Measurements from ENCODE around the gene MAPKAPK2.

MAPKAPK2 gene

GRCh38 chr1:206719169-206719839 is 34.6 kb downstream of the MAPKAPK2 start:
- TF ChIP-seq CTCF (IDR thresholded peaks at IDR 0.05; ENCODE audit: control insufficient read depth, insufficient read depth, low read depth, low read length, missing control alignments): no peak
- DNase-seq (ENCODE audit: low read depth): no peak
- no peak overlapping the region for H3K4me3 ChIP-seq (ENCODE audit: control insufficient read depth, low read depth, low read length)

- no peak for TF ChIP-seq CTCF (IDR thresholded peaks at IDR 0.05; ENCODE audit: control insufficient read depth, insufficient read depth, low read depth, low read length, missing control alignments)
- no peak overlapping the region for H3K4me3 ChIP-seq (ENCODE audit: control insufficient read depth, low read depth, low read length)
- DNase-seq (ENCODE audit: low read depth): no peak
Observed at GRCh38 chr1:206721454-206721853, 36.7 kb downstream of the MAPKAPK2 start.

GRCh38 chr1:206722751-206723461 is 38.2 kb downstream of the MAPKAPK2 start:
- no peak for TF ChIP-seq CTCF (IDR thresholded peaks at IDR 0.05; ENCODE audit: control insufficient read depth, insufficient read depth, low read depth, low read length, missing control alignments)
- H3K4me3 ChIP-seq (ENCODE audit: control insufficient read depth, low read depth, low read length): no peak overlapping the region
- no peak for DNase-seq (ENCODE audit: low read depth)

- no peak for TF ChIP-seq CTCF (IDR thresholded peaks at IDR 0.05; ENCODE audit: control insufficient read depth, insufficient read depth, low read depth, low read length, missing control alignments)
- no peak for DNase-seq (ENCODE audit: low read depth)
- no peak overlapping the region for H3K4me3 ChIP-seq (ENCODE audit: control insufficient read depth, low read depth, low read length)
Observed at GRCh38 chr1:206723462-206723804, 38.7 kb downstream of the MAPKAPK2 start.

- DNase-seq (ENCODE audit: low read depth): peak; percentile 78
- no peak overlapping the region for H3K4me3 ChIP-seq (ENCODE audit: control insufficient read depth, low read depth, low read length)
- peak; percentile 10 for TF ChIP-seq CTCF (IDR thresholded peaks at IDR 0.05; ENCODE audit: control insufficient read depth, insufficient read depth, low read depth, low read length, missing control alignments)
Observed at GRCh38 chr1:206723805-206724472, 39.2 kb downstream of the MAPKAPK2 start.

- TF ChIP-seq CTCF (IDR thresholded peaks at IDR 0.05; ENCODE audit: control insufficient read depth, insufficient read depth, low read depth, low read length, missing control alignments): peak; percentile 79
- no peak for DNase-seq (ENCODE audit: low read depth)
- no peak overlapping the region for H3K4me3 ChIP-seq (ENCODE audit: control insufficient read depth, low read depth, low read length)
Observed at GRCh38 chr1:206725109-206725963, 40.6 kb downstream of the MAPKAPK2 start.

Data from AG09309 (cell line).